Measurements from ENCODE around the gene NOL4L. TPM values are rescaled to one million over a fixed set of nuclear protein-coding genes. Genes with fewer than 3 reads are reported as not detected.

Gene NOL4L
- polyA plus RNA-seq, 2 of the 4 experiments (the other 2 are of a cell fraction): 9.5 to 11.8 TPM

GRCh38 chr20:32455901-32456701, 129.0 kb downstream of the NOL4L start:
- Histone ChIP-seq H3K4me1 (peaks cover 17% of the 10 kb centered on the region), H3K9me3 (no peaks in the 10 kb centered on the region), H3K27ac (peak overlapping the region; percentile 96 to 97), H3K4me2 (peak overlapping the region; percentile 94), H3K4me3 (no peak overlapping the region)
- DNase-seq (ENCODE audit: low read depth in 1 of 2, low spot score in 1 of 2) (no peak), ATAC-seq (no peak), FAIRE-seq (no peak)
- 91% methylated on average over 24 of the region's 35 CpGs for WGBS (ENCODE audit: missing lambda C conversion rate)
- ChIA-PET CTCF (interaction anchor here (0.7 to 7.2 kb wide), 20 partner anchors 11 to 255 kb away, joined by 3 to 82 read pairs (median 4); no protein-coding TSS in a partner anchor), POLR2A (no interaction called here)
- no peak for TF ChIP-seq USF2 (IDR thresholded peaks at IDR 0.05)
- no peak for TF ChIP-seq ZNF302 (CRISPR knock-in tag; IDR thresholded peaks at IDR 0.05)
- TF ChIP-seq PBX3 (IDR thresholded peaks at IDR 0.05): no peak
- no peak for TF ChIP-seq EHF (CRISPR knock-in tag; IDR thresholded peaks at IDR 0.05)
- TF ChIP-seq FOXS1 (CRISPR knock-in tag; IDR thresholded peaks at IDR 0.05): no peak
- no peak for TF ChIP-seq ZSCAN20 (CRISPR knock-in tag; IDR thresholded peaks at IDR 0.05)
- no peak for TF ChIP-seq MYC (IDR thresholded peaks at IDR 0.05; ENCODE audit: borderline replicate concordance, low read length)
- TF ChIP-seq CBX8 (IDR thresholded peaks at IDR 0.05): no peak
- no peak for TF ChIP-seq KDM5A (IDR thresholded peaks at IDR 0.05)
- no peak for TF ChIP-seq PHF8 (IDR thresholded peaks at IDR 0.05; ENCODE audit: borderline replicate concordance, low read depth)
- TF ChIP-seq RNF2 (IDR thresholded peaks at IDR 0.05; ENCODE audit: borderline replicate concordance, low read depth): no peak
- TF ChIP-seq JUN (IDR thresholded peaks at IDR 0.05): no peak
- no peak for TF ChIP-seq MAX (IDR thresholded peaks at IDR 0.05)
- TF ChIP-seq MAFK (IDR thresholded peaks at IDR 0.05; ENCODE audit: partially characterized antibody): no peak
- no peak for TF ChIP-seq ZFP36 (IDR thresholded peaks at IDR 0.05; ENCODE audit: borderline replicate concordance, partially characterized antibody)

- H3K9me3 ChIP-seq: no peaks in the 10 kb centered on the region
- H3K4me3 ChIP-seq: no peak overlapping the region
- TF ChIP-seq CBX8 (IDR thresholded peaks at IDR 0.05) (no peak), RNF2 (IDR thresholded peaks at IDR 0.05; ENCODE audit: borderline replicate concordance, low read depth) (no peak), HOXB5 (CRISPR knock-in tag; IDR thresholded peaks at IDR 0.05) (no peak), E2F6 (IDR thresholded peaks at IDR 0.05; ENCODE audit: borderline replicate concordance, low read depth) (no peak), SREBF2 (IDR thresholded peaks at IDR 0.05) (no peak), CEBPB (IDR thresholded peaks at IDR 0.05) (no peak), FOXS1 (CRISPR knock-in tag; IDR thresholded peaks at IDR 0.05) (no peak), ZSCAN20 (CRISPR knock-in tag; IDR thresholded peaks at IDR 0.05) (no peak), BHLHE40 (IDR thresholded peaks at IDR 0.05; ENCODE audit: low read depth, low read length) (no peak), NPAS2 (CRISPR knock-in tag; IDR thresholded peaks at IDR 0.05; ENCODE audit: borderline replicate concordance) (no peak), POLR2AphosphoS2 (conservative IDR thresholded peaks at IDR 0.05; ENCODE audit: low read length) (no peak), EP300 (IDR thresholded peaks at IDR 0.05) (no peak), EHMT2 (IDR thresholded peaks at IDR 0.05; ENCODE audit: low read depth) (no peak), PBX3 (IDR thresholded peaks at IDR 0.05) (no peak), NR3C1 (IDR thresholded peaks at IDR 0.05) (no peak), ZNF302 (CRISPR knock-in tag; IDR thresholded peaks at IDR 0.05) (no peak), SMC3 (IDR thresholded peaks at IDR 0.05) (no peak), ATOH8 (CRISPR knock-in tag; IDR thresholded peaks at IDR 0.05; ENCODE audit: low read depth) (no peak)
- TF ChIP-seq, protein P1, sequence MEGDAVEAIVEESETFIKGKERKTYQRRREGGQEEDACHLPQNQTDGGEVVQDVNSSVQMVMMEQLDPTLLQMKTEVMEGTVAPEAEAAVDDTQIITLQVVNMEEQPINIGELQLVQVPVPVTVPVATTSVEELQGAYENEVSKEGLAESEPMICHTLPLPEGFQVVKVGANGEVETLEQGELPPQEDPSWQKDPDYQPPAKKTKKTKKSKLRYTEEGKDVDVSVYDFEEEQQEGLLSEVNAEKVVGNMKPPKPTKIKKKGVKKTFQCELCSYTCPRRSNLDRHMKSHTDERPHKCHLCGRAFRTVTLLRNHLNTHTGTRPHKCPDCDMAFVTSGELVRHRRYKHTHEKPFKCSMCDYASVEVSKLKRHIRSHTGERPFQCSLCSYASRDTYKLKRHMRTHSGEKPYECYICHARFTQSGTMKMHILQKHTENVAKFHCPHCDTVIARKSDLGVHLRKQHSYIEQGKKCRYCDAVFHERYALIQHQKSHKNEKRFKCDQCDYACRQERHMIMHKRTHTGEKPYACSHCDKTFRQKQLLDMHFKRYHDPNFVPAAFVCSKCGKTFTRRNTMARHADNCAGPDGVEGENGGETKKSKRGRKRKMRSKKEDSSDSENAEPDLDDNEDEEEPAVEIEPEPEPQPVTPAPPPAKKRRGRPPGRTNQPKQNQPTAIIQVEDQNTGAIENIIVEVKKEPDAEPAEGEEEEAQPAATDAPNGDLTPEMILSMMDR (IDR thresholded peaks at IDR 0.05): no peak
- no peak for ATAC-seq
- H3K4me2 ChIP-seq: no peak overlapping the region
- 92% methylated on average over 12 of the region's 12 CpGs for WGBS (ENCODE audit: missing lambda C conversion rate)
- no peak overlapping the region; a peak in 1 of 6 replicates for H3K27ac ChIP-seq
- ChIA-PET CTCF (interaction anchor here (0.7 to 7.2 kb wide), 10 partner anchors 11 to 218 kb away, joined by 3 to 82 read pairs (median 4); partner anchors contain the start of gene C20orf203), POLR2A (no interaction called here)
- no peak for DNase-seq (ENCODE audit: low read depth in 1 of 2, low spot score in 1 of 2)
- FAIRE-seq: no peak
- H3K4me1 ChIP-seq: peaks cover 17% of the 10 kb centered on the region
These were observed 129.8 kb downstream of the NOL4L start for GRCh38 chr20:32455171-32455900.
